A673 (cell line): ENCODE measurements around the gene FOS. TPM values are rescaled to one million over a fixed set of nuclear protein-coding genes. Genes with fewer than 3 reads are reported as not detected.

Experiments used
- BruUV-seq: library from RNA; stranded (reverse); fragments of 400-500 nt; replicated peaks from 2 replicates; lab custom pipeline; 2021; lab: Mats Ljungman, UMichigan
- CTCF ChIA-PET: fragments of 300-600 bp; sonication (Branson Sonifier 250); formaldehyde crosslinking; loops from one replicate; lab custom pipeline; 2022; ENCODE audit warnings: antibody characterized with exemption; lab: Charles Lee
- POLR2A ChIA-PET: fragments of 300-600 bp; sonication (Branson Sonifier 250); formaldehyde crosslinking; loops from one replicate; lab custom pipeline; 2022; ENCODE audit warnings: antibody characterized with exemption; ENCODE audit not compliant: low non-redundant PET; lab: Charles Lee
- DNase-seq: peaks from one replicate; pipeline ENCODE4 v3.0.0-alpha.2; 2015; ENCODE audit warnings: low spot score
- H3K27ac ChIP-seq: fragments of 200-600 bp; sonication (generic); 2 replicates; pipeline ENCODE4 v1.5.1; 2016; ENCODE audit warnings: mixed run types, low read depth, mild to moderate bottlenecking, mixed read lengths, antibody characterized with exemption, low read length; ENCODE audit not compliant: poor library complexity, severe bottlenecking
- H3K27me3 ChIP-seq: fragments of 200-600 bp; sonication (generic); replicated peaks from 2 replicates; pipeline ENCODE4 v1.6.1; 2017; ENCODE audit warnings: mixed run types, low read depth, mild to moderate bottlenecking, mixed read lengths, antibody characterized with exemption, low read length; ENCODE audit not compliant: insufficient read depth, poor library complexity
- H3K36me3 ChIP-seq: fragments of 200-600 bp; sonication (generic); 2 replicates; pipeline ENCODE4 v1.6.1; 2016; ENCODE audit warnings: mixed run types, mild to moderate bottlenecking, mixed read lengths, antibody characterized with exemption, low read length; ENCODE audit not compliant: insufficient read depth, poor library complexity, severe bottlenecking
- H3K4me1 ChIP-seq: fragments of 200-600 bp; sonication (generic); 2 replicates; pipeline ENCODE4 v1.6.1; 2017; ENCODE audit warnings: mixed run types, mild to moderate bottlenecking, mixed read lengths, antibody characterized with exemption, low read length; ENCODE audit not compliant: insufficient read depth, poor library complexity, severe bottlenecking
- H3K4me3 ChIP-seq: fragments of 200-600 bp; sonication (generic); 2 replicates; pipeline ENCODE4 v1.5.1; 2016; ENCODE audit warnings: low read depth, mixed run types, mild to moderate bottlenecking, mixed read lengths, low read length; ENCODE audit not compliant: poor library complexity, severe bottlenecking
- H3K9me3 ChIP-seq: fragments of 200-600 bp; sonication (generic); 2 replicates; pipeline ENCODE4 v1.6.1; 2016; ENCODE audit warnings: mixed run types, low read depth, mild to moderate bottlenecking, mixed read lengths, antibody characterized with exemption, low read length; ENCODE audit not compliant: poor library complexity, severe bottlenecking
- CTCF ChIP-seq: fragments of 300-800, 200-600 bp; sonication (generic); conservative IDR thresholded peaks from 2 replicates; pipeline ENCODE4 v1.5.1; 2017; ENCODE audit warnings: low read depth, mild to moderate bottlenecking, antibody characterized with exemption, low read length, moderate library complexity, mixed read lengths
- EZH2 ChIP-seq: fragments of 200-600 bp; sonication (generic); IDR thresholded peaks from 2 replicates; pipeline ENCODE4 v1.6.1; 2017; ENCODE audit warnings: borderline replicate concordance, low read depth, mild to moderate bottlenecking, mixed read lengths, antibody characterized with exemption, low read length; ENCODE audit not compliant: poor library complexity, severe bottlenecking
- intact Hi-C: fragments of 100-400 bp; cut with micrococcal nuclease; formaldehyde crosslinking; loops from one replicate; pipeline ENCODE4 v1.10.0; 2022; ENCODE audit not compliant: unreplicated experiment
- total RNA-seq: library from RNA; stranded (reverse); gene quantifications from 2 replicates; pipeline ENCODE4 v1.2.3, GENCODE V29; 2021

FOS gene
- total RNA-seq, 1 experiment from 2014 or later = 13.7 TPM

- peak overlapping the region; percentile 97 for H3K27ac ChIP-seq
- H3K4me3 ChIP-seq = peak overlapping the region; percentile 48
- no peaks in the 10 kb centered on the region for H3K9me3 ChIP-seq
- peaks cover 25% of the 10 kb centered on the region for H3K4me1 ChIP-seq
- POLR2A ChIA-PET = interaction anchor here (0.5 to 1.3 kb wide), 4 partner anchors 14 to 1316 kb away, joined by 3 to 6 read pairs (median 4); no protein-coding TSS in a partner anchor
- DNase-seq = peak; percentile 100
- H3K36me3 ChIP-seq = no peaks in the 10 kb centered on the region
- CTCF ChIA-PET = interaction anchor here (0.9 kb wide), 1 partner anchor 20 kb away, joined by 4 read pairs; no protein-coding TSS in a partner anchor
- intact Hi-C loops = loop anchor here (1.0 kb wide), 1 partner anchor 19 kb away; the partner anchor contains the start of gene FOS
- no TSS peak for BruUV-seq
- TF ChIP-seq CTCF (no peak), EZH2 (no peak)
- no peaks in the 10 kb centered on the region for H3K27me3 ChIP-seq
Measured at GRCh38 chr14:75258803-75259509, 19.7 kb upstream of the FOS start.

- ChIA-PET POLR2A (interaction anchor here (0.6 to 1.3 kb wide), 2 partner anchors 22 to 23 kb away, joined by 3 to 4 read pairs; no protein-coding TSS in a partner anchor), CTCF (no interaction called here)
- Histone ChIP-seq H3K36me3 (no peaks in the 10 kb centered on the region), H3K4me1 (peaks cover 25% of the 10 kb centered on the region), H3K27ac (peak overlapping the region; percentile 97), H3K9me3 (no peaks in the 10 kb centered on the region), H3K4me3 (peak overlapping the region; percentile 48), H3K27me3 (no peaks in the 10 kb centered on the region)
- intact Hi-C loops = loop anchor here (1.0 kb wide), 1 partner anchor 19 kb away; the partner anchor contains the start of gene FOS
- TF ChIP-seq EZH2 (no peak), CTCF (peak; percentile 37; the same call in 1 of the 2 replicates)
- peak; percentile 77 for DNase-seq
- TSS peak; percentile 94 for BruUV-seq
Measured at GRCh38 chr14:75259510-75259855, 19.1 kb upstream of the FOS start.

GRCh38 chr14:75260025-75260763 lies 18.4 kb upstream of the FOS start:
- no peaks in the 10 kb centered on the region for H3K27me3 ChIP-seq
- H3K4me3 ChIP-seq = peak overlapping the region; percentile 48
- H3K27ac ChIP-seq = peak overlapping the region; percentile 97
- intact Hi-C loops = no loop called here
- DNase-seq = no peak
- no TSS peak for BruUV-seq
- peaks cover 25% of the 10 kb centered on the region for H3K4me1 ChIP-seq
- ChIA-PET CTCF (interaction anchor here (0.5 kb wide), 1 partner anchor 383 kb away, joined by 10 read pairs; no protein-coding TSS in a partner anchor), POLR2A (no interaction called here)
- no peak for TF ChIP-seq CTCF
- no peak for TF ChIP-seq EZH2
- no peaks in the 10 kb centered on the region for H3K36me3 ChIP-seq
- H3K9me3 ChIP-seq = no peaks in the 10 kb centered on the region
